ENCODE data around the gene PID1.
"Not testable (repeated sequence)": the region's sequence is repeated elsewhere in the genome, so short reads cannot be mapped to it uniquely, and the experiment has no call there.

Gene PID1

DNA sequence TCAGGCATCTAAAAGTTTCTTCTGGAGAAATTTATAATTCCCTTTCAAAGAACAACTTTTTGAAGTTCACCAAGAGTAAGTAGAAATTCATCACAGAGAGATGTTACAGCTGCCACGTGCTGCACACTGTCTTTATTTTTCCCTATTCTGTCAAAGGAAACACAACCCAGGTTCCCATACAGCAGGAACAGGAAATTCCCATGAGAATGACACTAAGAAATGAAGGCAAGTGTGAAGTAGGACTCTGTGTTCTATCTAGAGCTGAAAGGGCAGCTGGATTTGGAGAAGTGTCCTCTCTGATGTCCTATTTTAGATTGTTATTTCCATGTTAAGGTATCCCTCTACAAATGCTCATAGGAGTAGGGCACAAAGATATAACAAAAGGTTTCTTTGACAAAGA lies 58.8 kb downstream of the PID1 start:
- no peak for DNase-seq (ENCODE audit: low read depth)

DNA sequence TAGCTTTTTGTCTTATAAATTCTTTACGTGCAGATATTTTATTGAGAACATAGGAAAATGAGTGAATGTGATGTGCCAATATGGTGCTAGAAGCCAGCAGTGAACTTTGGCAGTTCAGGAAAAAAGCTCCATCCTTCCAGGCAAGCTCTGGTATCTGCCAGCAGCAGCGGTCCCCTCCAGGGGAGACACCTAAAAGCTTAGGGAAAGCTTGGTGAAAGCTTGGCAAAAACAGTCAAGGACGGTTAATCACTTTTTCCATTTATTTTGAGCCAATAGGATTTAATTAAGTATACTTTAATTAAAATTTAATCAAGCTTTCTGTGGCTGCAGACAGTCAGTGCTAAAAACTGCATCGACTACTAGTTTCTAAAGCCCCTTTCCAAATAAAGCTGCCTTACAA lies 60.4 kb downstream of the PID1 start:
- no peak for DNase-seq (ENCODE audit: low read depth)

DNA sequence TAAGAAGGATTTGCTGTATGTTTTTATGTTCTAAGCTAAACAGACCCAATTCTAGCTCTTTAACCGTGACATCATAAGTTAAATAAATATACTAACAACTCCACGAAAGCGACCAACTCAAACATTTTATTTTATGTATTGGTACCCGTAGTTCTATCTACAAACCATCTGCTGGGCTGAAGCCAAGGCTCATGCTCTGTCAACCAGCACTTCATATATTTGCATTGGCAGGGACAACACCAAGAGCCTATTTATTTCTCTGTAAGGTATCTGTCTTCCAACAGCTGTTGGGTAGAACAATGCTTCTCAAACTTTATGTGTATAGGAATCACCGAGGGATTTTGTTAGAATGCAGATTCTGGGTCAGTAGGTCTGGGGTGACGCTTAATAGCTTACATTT lies 64.5 kb downstream of the PID1 start:
- no peak for DNase-seq (ENCODE audit: low read depth)

DNA sequence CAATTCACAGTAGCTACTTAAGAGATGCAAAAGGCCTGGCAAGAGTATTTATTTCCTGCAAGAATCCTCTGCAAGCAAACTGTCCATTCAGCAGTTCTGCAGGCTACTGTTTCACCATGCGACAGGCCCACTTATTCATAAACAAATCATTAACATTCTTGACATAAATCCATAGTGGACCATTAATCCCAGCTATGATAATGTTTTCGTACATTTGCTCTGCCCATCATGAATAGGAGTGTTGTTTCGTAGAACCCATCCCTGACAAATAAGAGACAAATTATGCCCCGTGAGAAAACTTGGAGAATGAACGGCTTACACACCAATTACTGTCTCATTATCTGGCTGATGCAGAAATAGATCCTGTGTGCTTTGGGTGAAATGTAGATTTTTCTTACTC lies 65.4 kb downstream of the PID1 start:
- DNase-seq (ENCODE audit: low read depth): no peak

DNA sequence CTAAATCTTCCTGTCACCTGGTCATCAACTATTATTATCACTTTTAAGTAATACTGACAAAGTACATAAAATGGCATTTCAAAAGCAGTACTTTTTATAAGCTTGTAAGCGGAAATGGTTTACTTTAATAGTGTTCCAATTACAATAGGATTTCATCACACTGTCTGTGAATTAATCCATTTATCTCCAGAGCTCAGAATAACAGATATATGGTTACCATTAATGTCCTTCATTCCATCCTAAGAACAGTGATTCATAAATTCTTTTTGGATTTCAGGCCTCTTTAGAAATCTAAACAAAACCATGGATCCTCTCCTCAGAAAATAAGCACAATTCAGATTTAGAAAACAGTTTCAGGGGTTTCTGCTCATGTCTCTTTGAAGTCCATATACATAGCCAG lies 68.4 kb downstream of the PID1 start:
- DNase-seq (ENCODE audit: low read depth): no peak

DNA sequence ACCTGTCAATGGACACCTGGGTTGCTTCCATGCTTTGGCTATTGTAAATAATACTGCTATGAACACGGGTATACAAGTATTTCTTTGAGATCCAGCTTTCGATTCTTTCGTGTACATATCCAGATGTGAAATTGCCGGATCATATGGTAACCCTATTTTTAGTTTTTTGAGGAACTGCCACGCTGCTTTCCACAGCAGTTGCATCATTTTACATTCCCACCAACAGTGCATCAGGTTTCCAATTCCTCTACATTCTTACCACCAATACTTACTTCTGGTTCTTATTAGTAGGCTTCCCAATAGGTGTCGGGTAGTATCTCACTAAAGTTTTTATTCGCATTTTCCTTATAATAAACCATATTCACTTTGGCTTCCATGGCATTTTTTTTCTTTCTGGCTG lies 69.6 kb downstream of the PID1 start:
- DNase-seq (ENCODE audit: low read depth): no peak

DNA sequence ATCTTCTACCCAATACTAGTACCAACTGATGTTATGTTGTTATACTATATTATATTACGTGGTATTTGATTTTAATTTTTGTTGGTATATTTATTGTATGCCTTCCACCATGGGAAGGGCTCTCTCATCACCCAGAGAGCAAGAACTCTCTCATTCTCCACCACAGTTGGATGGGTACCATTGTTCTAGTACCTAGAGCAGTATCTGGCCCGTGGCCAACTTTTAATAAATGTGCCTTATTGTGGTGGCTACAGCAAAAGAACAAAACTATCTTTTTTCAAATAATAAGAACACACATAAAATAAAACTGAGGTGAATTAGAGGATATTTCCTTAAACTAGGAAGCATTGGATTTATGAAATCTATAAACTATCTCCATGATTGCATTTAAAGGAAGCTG lies 71.8 kb downstream of the PID1 start:
- DNase-seq (ENCODE audit: low read depth): no peak

DNA sequence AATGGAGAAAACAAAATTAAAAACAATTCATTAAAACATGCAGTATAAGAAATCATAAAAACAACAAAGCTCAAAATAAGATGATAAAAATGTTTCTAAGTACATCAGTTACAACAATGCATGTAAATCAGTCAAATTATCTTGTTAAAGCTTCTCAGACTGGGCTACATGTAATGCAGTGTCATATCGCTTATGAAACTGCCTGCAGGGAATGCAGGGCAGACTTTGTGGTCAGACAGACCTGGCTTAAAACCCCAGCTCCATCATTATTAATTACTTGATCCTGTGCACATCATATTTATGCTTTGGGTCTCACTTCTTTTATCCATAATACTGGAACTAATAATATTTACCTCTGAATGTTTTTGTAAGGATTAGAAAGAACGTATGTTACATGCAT lies 74.6 kb downstream of the PID1 start:
- DNase-seq (ENCODE audit: low read depth): no peak

DNA sequence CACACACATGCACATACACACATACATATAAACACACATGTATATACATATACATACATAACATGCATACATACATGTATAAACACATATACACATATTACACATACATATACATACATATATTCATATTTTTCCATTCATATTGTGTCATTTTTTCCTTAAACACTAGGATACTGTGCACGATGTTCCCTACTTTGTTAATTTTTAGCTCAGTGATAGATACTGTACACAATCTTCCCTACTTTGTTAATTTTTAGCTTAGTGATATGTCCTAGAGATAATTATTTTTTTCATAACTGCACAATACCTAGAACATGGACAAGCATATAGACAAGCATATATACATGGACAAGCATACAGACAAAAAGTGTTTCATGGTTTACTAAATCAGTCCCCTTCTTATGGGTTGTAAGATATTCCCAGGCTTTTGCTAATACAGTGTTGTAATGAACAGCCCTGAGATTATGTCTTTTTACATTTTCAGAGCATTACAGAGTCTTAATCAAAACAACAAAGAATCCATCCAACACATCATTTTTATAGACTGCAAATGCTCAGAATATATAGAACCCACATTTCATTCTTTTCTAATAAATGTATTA lies 75.6 kb downstream of the PID1 start:
- DNase-seq (ENCODE audit: low read depth): no peak

DNA sequence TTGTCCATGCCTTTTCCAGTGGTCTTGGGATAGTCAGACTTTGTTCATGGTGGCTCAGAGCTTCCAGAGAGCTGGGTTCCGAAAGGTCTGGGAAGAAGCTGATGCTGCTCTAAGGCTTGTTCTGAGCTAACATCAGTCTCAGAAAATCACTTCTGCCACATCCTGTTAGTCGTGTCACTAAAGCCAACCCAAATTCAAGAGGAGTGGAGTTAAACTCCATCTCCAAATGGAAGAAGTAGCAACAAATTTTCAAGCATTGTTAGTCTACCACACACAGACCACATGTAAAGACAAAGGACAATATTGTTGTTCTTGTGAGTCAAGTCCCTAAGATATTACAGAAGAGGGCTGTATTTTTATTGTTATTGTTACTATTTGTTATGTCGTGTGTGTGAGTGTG lies 77.8 kb downstream of the PID1 start:
- no peak for DNase-seq (ENCODE audit: low read depth)

DNA sequence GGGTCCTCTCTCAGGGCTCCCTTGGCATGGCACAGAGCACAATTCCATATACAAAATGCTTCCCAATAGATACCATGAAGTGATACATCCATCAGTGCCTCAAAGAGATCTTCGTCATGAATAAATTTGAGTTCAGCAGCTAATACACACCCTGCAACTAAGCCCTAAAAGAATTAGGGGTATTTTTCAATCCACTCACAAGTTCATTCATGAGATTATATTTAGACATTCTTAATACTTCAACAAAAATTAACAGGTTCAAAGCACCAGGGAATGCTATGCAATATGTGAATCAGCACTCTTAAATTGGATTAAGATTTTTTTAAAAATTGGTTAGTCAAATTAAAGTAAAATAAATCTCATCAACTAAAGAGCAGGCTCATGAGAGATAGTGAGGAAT lies 79.7 kb downstream of the PID1 start:
- DNase-seq (ENCODE audit: low read depth): no peak

DNA sequence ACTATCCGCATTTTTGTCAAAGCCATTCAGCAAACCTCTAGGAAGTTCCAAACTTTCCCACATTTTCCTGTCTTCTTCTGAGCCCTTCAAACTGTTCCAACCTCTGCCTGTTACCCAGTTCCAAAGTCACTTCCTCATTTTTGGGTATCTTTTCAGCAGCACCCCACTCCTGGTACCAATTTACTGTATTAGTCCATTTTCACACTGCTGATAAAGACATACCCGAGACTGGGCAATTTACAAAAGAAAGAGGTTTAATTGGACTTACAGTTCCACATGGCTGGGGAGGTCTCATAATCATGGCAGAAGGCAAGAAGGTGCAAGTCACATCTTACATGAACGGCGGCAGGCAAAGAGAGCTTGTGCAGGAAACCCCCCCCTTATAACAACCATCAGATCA lies 84.0 kb downstream of the PID1 start:
- DNase-seq (ENCODE audit: low read depth): not testable (repeated sequence)

DNA sequence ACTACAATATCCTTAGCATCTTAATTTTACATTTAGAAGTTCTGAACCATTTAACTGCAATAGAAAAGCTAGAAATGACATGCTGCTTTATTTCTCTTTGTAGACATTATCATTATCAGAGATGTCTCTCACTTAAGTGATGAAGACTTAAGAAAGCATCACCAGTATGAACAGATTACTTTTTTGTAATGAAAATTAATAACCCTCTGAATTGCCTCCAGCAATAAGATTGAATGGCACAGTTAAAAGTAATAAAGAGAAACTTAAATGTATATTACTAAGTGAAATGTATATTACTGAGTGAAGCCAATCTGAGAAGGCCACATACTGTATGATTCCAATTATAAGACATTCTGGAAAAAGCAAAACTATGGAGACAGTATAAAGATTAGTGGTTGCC lies 89.4 kb downstream of the PID1 start:
- no peak for DNase-seq (ENCODE audit: low read depth)

DNA sequence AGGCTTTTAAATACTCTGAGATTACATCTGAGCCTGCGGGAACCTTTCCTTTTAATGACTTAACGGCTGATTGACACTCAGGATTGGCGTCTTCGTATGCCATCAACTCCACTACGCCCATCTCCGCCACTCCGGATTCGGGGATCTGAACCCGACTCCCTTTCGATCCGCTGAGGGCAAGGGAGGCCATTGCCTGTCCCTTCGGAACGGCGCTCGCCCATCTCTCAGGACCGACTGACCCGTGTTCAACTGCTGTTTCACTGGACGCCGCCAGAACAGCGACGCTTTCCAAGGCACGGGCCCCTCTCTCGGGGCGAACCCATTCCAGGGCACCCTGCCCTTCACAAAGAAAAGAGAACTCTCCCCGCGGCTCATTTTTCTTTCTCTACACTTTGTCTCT lies 90.4 kb downstream of the PID1 start:
- DNase-seq (ENCODE audit: low read depth): no peak

DNA sequence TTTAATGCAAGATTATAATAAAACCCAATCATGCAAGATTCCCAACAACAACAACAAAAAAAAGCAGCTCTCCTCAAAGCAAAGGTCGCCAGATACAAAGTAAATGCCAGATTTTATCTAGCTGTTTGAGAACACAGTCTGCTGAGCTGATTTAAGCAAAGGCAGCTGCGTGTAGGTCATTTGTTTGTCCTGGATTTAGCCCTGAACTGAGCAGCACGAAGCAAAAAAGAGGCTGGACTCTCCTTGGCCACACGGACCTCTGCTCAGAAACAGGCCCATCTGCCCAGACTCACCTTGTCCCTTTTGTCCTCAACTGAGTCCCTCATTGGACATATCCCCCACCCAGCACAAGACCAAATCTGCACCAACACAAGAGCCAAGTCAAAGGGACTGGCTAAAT lies 91.5 kb downstream of the PID1 start:
- DNase-seq (ENCODE audit: low read depth): no peak

DNA sequence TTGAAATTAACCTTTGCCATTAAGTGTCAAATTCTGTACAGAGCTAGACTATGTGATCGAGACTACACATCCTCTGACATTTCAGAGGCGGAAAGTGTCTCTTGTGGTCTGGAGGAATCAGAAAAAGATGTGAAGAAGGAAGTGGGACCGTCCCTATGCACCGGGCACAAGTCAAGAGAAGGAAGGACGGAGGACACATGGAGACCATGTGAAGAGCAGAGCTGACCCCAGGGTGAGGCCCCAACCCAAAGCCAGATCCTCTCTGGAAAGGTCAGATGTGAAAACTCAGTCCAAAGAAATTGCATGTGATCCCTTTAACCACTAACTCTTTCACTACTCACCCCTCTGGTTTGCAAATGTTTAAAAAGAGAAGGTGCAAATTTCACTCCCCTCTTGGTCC lies 92.4 kb downstream of the PID1 start:
- no peak for DNase-seq (ENCODE audit: low read depth)

DNA sequence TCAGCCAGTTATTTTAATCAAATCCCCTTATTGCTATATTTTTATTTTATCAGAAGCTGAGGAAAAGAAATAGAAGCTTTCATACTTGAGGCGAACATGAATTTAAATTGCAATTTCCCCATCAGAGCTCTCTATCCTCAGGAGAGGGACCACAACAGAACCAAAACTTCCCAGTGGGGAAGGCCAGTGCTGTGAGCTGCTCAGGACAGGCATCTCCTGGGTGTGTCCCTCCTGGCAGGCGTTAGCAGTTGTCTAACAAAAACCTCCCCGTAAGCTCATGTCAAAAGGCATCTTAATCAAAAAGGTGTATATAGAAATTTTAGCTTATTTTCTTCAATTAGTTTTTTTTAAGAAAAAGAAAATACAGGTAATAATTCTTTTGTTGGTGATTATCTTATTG lies 93.0 kb downstream of the PID1 start:
- DNase-seq (ENCODE audit: low read depth): no peak

DNA sequence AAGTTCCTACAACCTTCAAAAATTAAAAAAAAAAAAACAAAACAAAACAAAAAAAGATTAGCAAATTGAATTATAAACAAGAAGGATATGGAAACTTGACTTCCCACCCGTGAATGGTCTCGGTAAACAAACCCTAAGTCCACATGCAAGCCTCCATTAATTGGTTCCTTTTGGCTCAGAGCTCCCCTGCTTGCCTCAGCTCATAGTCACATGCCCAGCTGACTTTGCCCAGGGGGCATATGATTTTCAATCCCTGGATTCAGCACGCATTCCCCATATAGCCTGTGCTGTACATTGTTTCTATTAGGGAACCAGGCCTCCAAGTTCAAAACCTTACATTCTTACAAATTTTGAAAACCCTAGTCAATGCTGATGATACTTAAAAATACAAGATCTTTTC lies 95.0 kb downstream of the PID1 start:
- no peak for DNase-seq (ENCODE audit: low read depth)

DNA sequence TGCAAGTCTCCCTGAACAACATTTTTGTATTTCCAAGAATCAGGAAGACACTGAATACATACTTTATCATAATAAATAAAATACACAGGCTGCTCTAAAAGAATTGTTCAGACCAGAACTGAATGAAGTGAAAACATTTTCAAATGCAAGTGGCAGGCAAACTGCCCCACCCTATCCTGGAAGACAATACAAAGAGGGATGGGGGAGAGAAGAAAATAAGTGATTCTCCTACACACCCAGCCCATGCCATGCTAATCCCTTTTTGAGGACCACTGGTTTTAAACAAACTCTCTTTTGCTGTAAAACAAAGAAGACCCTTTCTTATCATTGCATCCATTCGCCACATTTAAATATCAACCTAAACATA lies 95.6 kb downstream of the PID1 start:
- no peak for DNase-seq (ENCODE audit: low read depth)

DNA sequence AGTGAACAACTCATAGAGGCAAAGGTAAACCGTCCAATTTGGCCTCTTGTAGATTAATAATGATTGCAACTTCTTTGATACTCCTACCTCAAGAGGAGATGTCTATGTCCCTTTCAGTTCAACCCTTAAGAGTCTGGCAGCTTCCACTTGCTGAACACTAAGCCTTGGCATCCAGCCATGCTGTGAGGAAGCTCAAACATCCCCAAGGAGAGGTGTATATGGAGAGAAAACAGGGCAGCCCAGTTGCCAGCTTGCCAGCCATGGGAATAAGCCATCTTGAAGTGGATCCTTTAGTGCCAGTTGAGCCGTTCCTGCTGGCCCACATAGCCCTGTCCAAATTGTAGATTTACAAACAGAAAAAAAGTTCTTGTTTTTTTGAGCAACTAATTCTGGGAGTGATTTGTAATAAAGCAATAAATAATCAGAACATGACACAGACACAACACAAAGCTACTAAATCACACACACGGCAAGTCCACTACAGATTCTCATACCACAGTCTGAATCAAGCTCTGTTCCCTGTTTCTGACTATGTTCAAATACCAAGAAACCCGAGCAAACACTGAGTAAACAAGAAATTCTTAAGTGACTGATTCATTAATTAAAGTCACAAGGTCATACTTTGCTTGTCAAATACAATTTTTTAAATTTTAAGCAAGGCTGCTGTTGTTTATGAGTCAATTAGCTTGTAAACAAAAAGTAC lies 96.1 kb downstream of the PID1 start:
- no peak for DNase-seq (ENCODE audit: low read depth)

DNA sequence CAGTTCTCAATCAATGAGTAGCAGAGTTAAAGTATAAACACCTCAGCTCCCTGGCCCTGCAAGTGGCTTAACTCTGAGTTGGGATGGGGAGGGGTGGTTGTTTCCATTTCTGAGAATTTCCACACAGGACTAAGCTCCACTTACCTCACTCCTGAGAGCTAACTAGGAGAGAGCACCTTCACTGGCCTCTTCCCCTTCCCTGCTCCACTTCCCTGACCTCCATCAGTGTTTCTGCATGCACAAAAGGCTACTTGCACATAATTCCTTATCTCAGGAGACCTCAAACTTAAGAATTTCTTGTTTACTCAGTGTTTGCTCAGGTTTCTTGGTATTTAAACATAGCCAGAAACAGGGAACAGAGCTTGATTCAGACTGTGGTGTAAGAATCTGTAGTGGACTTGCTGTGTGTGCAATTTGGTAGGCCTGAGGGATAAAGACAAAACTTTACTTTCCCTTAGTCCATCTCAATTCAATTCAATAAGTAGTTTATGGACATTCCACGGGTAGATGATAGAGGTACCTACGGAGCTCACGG lies 97.2 kb downstream of the PID1 start:
- no peak for DNase-seq (ENCODE audit: low read depth)

DNA sequence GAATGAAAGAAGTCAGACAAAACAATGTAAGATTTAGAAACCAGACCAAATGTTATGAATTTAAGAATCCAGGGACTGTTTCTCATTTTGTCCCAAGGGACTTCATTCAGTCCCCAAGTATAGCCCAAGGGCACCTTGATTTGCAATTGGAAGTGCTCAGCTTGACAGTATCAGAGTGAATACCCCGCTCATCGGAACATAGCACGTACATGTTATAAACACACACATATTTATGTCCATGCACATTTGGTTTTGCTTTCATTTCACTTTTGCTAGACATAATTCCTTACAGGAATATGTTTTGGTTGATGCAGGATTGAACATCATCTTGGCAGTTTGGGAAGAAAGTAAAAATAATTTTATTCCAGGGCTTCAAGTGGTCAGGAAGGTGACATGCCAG lies 100.2 kb downstream of the PID1 start:
- no peak for DNase-seq (ENCODE audit: low read depth)

DNA sequence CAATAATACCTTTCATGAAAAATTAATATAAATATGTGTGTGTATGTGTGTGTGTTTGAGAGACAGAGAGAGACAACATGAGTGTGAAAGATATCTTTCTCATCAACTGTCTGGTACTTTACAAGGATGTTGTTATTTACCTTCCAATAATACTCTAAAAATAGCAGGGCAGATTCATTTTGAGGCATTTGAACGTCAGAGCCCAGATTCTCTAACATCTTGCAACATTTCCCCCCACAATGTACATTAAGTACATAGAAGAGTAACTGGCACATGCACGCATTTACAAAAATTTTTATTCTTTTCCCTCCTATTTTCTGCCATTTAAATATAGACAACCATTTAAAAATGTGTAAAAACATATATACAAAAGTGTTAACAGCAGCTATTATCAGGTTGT lies 100.9 kb downstream of the PID1 start:
- no peak for DNase-seq (ENCODE audit: low read depth)

DNA sequence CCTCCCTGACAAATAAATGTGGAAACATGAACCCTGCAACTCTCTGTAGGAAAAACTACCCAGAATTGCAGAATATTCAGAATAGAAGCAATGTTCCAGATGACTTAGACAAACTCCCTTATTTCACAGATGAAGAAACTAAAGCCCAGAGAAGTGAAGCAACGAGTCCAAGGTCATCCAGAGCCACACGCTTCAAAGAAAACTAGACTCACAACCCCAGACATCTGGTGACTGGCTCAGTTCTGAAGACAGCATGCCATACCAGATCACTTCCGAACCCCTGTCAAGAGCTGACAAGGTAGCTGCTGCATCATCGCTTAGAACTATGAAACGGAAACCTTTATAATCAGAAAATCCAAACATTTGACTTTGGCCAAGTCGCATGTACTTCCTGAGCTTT lies 101.3 kb downstream of the PID1 start:
- DNase-seq (ENCODE audit: low read depth): no peak

All from non-pigmented ciliary epithelial cell (primary cell).